Stimulated activated CD4-positive, alpha-beta T cell treated with anti-CD3 and anti-CD28 coated beads, Interleukin-4, amount 100 ng/mL, for 24 hours (primary cell): ENCODE results near the gene NMT2.
"Not testable (repeated sequence)": the region's sequence is repeated elsewhere in the genome, so short reads cannot be mapped to it uniquely, and the experiment has no call there.

Experiments
- DNase-seq: peaks from one replicate; pipeline ENCODE4 v3.0.0-alpha.2; 2020

The NMT2 gene

DNA sequence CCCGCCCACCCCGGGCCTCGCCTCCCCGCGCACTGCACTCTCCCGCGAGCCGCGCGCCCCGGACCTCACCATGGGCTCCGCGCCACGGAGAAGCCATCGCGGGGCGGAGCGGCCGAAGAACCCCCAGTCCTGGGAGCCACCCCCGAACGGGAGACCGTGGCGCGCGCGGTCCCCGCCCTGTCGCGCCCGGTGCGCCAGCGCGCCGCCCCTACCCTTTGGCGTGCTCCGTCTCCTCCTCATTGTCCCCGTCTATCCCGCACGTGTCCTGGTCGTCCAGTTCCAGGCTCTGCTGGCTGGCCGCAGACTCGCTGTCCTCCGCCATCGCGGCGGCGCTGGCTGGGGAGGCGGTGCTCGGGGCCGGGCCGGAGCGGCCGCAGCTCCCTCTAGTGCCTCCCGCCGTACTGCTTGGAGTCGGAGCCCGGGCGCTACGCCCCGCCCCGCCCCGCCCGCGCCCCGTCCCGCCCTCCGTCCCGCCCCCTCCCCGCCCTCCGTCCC is at the start of gene NMT2:
Gene NMT2 (minus strand): TSS at position 403 of the 495 bp plus-strand sequence. CDS start 81 bp downstream, at position 322.
- DNase-seq: no peak

DNA sequence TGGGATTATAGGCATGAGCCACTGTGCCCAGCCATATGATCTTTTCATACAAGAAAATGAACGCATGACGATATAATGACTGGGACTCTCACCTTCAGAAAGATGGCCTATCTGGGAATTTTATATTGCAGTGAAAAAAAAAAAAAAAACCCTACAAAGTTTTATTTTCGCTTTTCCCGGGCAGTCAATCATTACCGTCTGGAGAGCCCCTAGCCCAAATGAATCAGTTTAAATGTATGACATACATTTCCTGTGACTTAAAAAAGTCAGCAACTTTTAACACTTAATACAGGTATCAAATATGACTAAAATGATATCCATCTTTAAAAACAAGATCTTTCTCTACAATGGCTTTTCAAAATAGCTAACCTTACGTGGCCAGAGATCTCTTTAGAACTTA is 48.2 kb upstream of the NMT2 start:
- DNase-seq: no peak

DNA sequence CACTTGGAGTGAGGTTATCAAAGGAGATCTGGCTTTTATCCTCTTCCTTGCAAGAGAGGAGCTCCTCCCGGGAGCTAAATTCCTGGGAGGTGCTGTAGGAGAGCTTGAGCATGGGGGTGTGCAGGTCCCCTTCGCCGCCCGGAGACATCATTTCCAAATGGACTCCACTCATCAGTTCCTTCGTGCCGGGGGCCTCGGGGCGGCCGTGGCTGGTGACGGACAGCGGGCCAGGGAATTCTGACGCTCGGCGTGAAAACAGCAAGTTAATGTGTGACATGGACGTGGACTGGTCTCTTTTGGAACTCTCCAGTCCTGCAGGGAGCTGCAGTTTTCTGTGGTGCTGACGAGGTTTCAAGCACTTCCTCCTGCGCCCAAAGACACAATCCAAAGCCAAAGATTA is 45.7 kb upstream of the NMT2 start:
- no peak for DNase-seq

GRCh38 chr10:15213461-15213861 is 45.0 kb upstream of the NMT2 start:
- no peak for DNase-seq

- DNase-seq: no peak
These were observed 43.0 kb upstream of the NMT2 start for GRCh38 chr10:15211464-15211979.

DNA sequence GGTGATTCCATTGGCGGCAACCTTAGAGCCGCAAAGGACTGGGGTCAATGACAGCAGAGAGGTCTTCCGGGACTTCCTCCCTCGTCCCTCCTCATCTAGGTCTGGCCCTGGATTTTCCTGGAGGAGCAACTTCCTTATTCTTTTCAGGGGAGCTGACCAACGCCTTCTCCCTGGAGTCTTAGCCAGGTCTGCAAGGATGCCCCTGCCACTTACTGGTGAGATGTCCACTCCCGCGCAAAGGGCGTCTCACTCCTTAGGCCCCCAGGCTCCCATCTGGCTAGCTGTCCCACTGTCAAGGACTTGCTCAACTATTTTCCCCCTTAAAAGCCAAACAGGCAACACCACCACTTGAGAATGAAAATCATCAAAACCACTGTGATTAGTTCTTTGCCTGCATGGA is 42.0 kb upstream of the NMT2 start:
- no peak for DNase-seq

GRCh38 chr10:15209827-15210509 is 41.5 kb upstream of the NMT2 start:
- peak; percentile 85 for DNase-seq

DNA sequence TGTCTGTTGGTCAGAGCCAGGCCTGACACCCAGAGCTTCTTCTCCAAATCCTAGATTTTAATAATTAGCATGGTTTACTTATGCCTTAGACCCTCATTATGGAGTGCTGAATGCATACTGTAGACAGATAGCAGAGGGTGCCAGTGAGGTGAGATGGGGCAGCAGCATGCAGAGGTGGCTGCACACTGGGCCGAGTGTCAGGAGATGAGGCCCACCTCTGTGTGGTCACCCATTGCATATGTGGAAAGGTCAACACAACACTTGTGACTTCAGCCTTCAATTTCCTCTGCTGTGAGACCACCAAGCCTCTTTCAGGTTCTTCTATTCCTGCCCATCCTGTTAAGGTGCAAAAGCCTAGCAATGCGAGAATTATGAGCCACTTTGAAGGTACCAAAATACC is 39.7 kb upstream of the NMT2 start:
- no peak for DNase-seq

- DNase-seq: not testable (repeated sequence)
These were observed 38.9 kb upstream of the NMT2 start for GRCh38 chr10:15207410-15207809.

DNA sequence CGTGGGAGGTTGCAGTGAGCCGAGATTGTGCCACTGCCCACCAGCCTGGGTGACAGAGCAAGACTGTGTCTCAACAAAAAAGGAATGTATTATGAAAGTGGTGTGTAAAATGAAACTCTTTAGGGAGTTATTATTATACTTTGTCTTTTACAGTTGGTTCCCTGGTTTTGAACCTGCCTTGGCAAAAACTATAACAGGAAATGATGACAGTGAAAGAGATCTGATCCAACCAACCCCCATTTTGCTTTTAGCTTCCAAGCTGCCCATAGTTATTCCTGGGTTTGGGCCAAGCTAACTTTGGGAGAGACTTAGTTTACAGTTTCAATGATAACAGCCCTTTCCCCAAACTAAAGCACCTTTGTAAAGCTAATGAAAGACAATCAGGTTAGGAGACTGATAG is 34.1 kb upstream of the NMT2 start:
- DNase-seq: no peak

GRCh38 chr10:15202301-15202621 is 33.8 kb upstream of the NMT2 start:
- DNase-seq: not testable (repeated sequence)

- no peak for DNase-seq
These were observed 33.3 kb upstream of the NMT2 start for GRCh38 chr10:15201589-15202300.

GRCh38 chr10:15200626-15201025 is 32.1 kb upstream of the NMT2 start:
- no peak for DNase-seq

DNA sequence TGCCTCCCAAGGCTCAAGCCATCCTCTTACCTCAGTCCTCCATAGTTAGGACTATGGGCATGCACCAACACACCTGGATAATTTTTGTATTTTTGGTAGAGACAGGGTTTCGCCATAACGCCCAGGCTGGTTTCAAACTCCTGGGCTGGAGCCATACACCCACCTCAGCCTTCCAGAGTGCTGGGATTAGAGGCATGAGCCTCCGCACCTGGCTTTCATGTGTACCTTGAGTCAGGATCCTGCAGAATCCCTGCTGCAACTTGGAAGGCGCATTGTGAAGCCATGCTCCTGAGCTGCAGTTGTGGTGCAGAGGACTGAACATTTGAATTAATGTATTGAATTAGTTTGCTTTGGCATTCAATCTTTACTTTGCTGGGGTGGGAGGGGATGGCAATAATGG is 29.4 kb upstream of the NMT2 start:
- DNase-seq: no peak

DNA sequence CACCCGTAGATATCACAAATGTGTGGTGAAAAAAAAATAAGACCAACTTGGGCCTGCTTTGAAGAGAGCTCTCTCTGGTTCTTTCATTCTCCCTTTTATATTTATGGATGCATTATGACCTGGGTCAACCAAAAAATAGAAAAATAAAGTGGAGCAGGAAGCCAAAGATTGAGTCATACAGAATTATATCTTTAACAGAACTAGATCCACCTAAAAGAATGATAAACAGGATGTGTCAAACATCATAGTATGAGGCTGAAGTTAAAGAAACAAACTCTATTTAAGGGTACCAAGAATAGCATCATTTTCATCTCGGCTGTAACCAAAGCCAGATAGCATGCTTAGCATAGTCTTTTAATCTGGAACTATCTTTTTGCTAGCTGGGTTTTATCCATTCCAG is 28.8 kb upstream of the NMT2 start:
- no peak for DNase-seq

DNA sequence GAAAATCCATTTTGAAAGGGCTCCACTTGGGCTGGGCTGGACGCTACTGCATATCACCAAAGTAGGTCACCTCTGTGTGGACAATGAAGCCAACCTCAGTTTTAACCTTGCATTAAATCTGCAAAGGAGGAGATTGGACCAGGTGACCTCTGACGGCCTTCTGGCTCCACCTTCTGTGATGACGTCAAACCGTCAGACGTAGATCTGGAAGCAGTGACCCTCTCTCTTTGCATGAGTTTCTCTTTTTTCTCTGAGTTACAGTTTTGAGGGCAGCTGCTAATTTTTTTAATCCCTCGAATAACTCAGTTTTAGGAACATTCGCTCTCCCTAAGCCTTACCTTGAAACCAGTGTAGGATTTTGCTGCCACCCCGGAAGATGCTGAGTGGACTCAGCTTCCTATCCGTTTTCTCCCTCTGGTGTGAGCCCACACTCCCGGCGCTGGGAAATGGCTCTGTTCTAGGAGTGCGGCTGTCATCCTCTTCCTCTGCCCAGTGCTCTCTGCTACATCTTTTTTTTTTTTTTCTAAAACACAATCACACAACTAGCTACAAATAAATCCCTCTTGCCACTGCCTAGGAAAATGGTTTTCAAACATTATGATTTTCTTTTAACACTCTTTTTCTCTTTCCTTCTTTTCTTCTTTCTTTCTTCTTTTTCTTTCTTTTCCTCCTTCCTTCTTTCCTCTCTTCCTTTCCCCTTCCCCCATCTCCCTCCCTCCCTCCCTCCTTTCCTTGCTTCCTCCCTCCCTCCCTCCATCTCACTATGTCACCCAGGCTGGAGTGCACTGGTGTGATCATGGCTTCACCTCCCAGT is 27.7 kb upstream of the NMT2 start:
- no peak for DNase-seq

DNA sequence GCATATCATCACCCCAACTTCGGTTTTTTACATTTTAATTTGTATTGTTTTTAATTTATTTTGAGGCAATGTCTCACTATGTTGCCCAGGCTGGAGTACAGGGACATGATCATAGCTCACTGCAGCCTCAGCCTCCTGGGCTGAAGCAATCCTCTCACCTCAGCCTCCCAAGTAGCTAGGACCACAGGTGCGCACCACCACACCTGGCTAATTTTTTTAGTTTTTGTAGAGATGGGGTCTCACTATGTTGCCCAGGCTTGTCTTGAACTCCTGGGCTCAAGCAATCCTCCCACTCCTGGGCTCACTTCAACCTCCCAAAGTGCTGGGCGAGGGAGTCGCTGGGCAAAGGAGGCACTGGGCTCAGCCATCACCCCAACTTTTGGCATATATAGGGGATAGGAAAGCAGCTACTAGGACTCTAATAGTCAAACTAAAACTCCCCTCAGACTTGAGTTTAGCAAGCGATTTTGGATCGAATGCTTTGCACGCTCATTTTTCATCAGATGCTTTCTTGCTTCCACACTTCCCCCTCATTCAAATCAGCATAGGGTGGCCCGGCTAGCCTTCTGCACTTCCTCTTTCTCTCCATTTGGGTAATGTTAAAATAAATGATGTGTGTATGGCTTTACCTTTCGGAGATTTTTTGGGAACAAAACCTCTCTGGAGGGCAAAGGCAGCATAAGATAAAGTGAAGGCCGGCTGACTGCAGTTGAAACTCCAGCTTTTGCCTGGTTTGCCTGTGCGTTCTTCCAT is 20.8 kb upstream of the NMT2 start:
- no peak for DNase-seq

- DNase-seq: peak; percentile 18
These were observed 20.1 kb upstream of the NMT2 start for GRCh38 chr10:15188603-15189002.

DNA sequence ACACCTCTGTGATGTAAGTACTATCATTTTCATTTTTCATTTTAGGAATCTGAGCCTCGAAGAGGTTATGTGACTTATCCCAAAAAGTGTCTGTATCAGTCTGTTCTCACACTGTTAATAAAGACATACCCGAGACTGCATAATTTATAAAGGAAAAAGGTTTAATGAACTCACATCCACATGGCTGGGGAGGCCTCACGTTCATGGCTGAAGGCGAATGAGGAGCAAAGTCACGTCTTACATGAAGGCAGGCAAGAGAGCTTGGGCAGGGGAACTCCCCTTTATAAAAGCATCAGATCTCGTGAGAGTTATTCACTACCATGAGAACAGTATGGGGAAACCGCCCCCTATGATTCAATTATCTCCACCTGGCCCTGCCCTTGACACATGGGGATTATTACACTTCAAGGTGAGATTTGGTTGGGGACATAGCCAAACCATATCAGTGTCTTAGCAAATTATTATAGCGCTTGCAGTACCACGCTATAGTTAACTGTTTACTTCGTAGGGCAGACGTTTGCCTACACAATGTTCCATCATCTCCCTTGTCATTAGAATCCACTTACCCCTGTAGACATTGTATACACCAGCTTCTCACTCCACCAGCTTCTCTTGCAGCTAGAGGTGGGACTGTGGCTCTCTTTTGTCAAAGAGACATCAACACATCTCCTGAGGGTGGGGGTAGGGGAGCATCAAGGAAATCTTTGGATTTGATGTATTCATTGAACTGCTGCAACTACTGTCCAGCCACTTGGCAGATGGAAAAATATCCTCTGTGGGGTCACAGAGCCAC is 15.4 kb upstream of the NMT2 start:
- no peak for DNase-seq

GRCh38 chr10:15182540-15183207 is 14.2 kb upstream of the NMT2 start:
- DNase-seq: no peak

GRCh38 chr10:15181576-15182156 is 13.2 kb upstream of the NMT2 start:
- no peak for DNase-seq
